ENCODE data around the gene GRIN2C. TPM values are rescaled to one million over a fixed set of nuclear protein-coding genes. Genes with fewer than 3 reads are reported as not detected.
"Not testable (repeated sequence)": the region's sequence is repeated elsewhere in the genome, so short reads cannot be mapped to it uniquely, and the experiment has no call there.

GRIN2C gene
- total RNA-seq, 2 donors from 2014 or later = 27.6 to 34.4 TPM

- H3K27ac ChIP-seq = peak within 1 kb of the TSS; percentile 87 to 88
- no peak for DNase-seq (ENCODE audit: low spot score)
- no peaks in the 10 kb centered on the region for H3K9me3 ChIP-seq
- no peaks in the 10 kb centered on the region for H3K27me3 ChIP-seq
- peak within 1 kb of the TSS; percentile 57 to 72 for H3K4me3 ChIP-seq
- H3K36me3 ChIP-seq = no peaks in the 10 kb centered on the region
- peaks cover 0 to 38% of the 10 kb centered on the region in 2 donors for H3K4me1 ChIP-seq
- no peak for TF ChIP-seq CTCF (IDR thresholded peaks at IDR 0.05)
These were observed 12.8 kb upstream of the GRIN2C start, which contains the start of gene FDXR for GRCh38 chr17:74872313-74873036. Gene FDXR (minus strand): TSS chr17:74872994. CDS start chr17:74872944, 50 bp downstream.

GRCh38 chr17:74871356-74872076, 11.8 kb upstream of the GRIN2C start:
- Histone ChIP-seq H3K4me3 (no peak overlapping the region), H3K27ac (no peak overlapping the region), H3K4me1 (peaks cover 0 to 31% of the 10 kb centered on the region in 2 donors), H3K27me3 (no peaks in the 10 kb centered on the region), H3K36me3 (no peaks in the 10 kb centered on the region), H3K9me3 (no peaks in the 10 kb centered on the region)
- no peak for DNase-seq (ENCODE audit: low spot score)
- TF ChIP-seq CTCF (IDR thresholded peaks at IDR 0.05) = no peak

- no peak for TF ChIP-seq CTCF (IDR thresholded peaks at IDR 0.05)
- no peaks in the 10 kb centered on the region for H3K9me3 ChIP-seq
- no peaks in the 10 kb centered on the region for H3K36me3 ChIP-seq
- H3K4me1 ChIP-seq = peaks cover 0 to 31% of the 10 kb centered on the region in 2 donors
- H3K27me3 ChIP-seq = no peaks in the 10 kb centered on the region
- H3K27ac ChIP-seq = no peak overlapping the region
- H3K4me3 ChIP-seq = no peak overlapping the region
- no peak for DNase-seq (ENCODE audit: low spot score)
These were observed 10.8 kb upstream of the GRIN2C start for GRCh38 chr17:74870512-74870911.

- H3K4me1 ChIP-seq = peaks cover 0 to 32% of the 10 kb centered on the region in 2 donors
- DNase-seq (ENCODE audit: low spot score); H3K4me3 ChIP-seq; H3K36me3 ChIP-seq; H3K27me3 ChIP-seq; H3K9me3 ChIP-seq; H3K27ac ChIP-seq: not testable (repeated sequence)
These were observed 10.3 kb upstream of the GRIN2C start for GRCh38 chr17:74870028-74870427.

GRCh38 chr17:74868908-74869255, 9.2 kb upstream of the GRIN2C start:
- peaks cover 0 to 33% of the 10 kb centered on the region in 2 donors for H3K4me1 ChIP-seq
- TF ChIP-seq CTCF (IDR thresholded peaks at IDR 0.05) = no peak

GRCh38 chr17:74868251-74868907, 8.7 kb upstream of the GRIN2C start:
- Histone ChIP-seq H3K4me3 (no peak overlapping the region), H3K4me1 (peaks cover 0 to 30% of the 10 kb centered on the region in 2 donors), H3K27ac (no peak overlapping the region), H3K27me3 (no peaks in the 10 kb centered on the region), H3K9me3 (no peaks in the 10 kb centered on the region), H3K36me3 (no peaks in the 10 kb centered on the region)
- no peak for TF ChIP-seq CTCF (IDR thresholded peaks at IDR 0.05)
- DNase-seq (ENCODE audit: low spot score) = no peak

More at GRCh38 chr17:74868908-74869255, 9.2 kb upstream of the GRIN2C start:
- H3K36me3 ChIP-seq = no peaks in the 10 kb centered on the region
- no peak overlapping the region for H3K4me3 ChIP-seq
- no peak for DNase-seq (ENCODE audit: low spot score)
- H3K27me3 ChIP-seq = no peaks in the 10 kb centered on the region
- H3K9me3 ChIP-seq = no peaks in the 10 kb centered on the region
- no peak overlapping the region for H3K27ac ChIP-seq

All from right atrium auricular region (tissue), 2 donors.